ENCODE results near the gene SGMS1. TPM values are rescaled to one million over a fixed set of nuclear protein-coding genes. Genes with fewer than 3 reads are reported as not detected.
"Not testable (repeated sequence)": the region's sequence is repeated elsewhere in the genome, so short reads cannot be mapped to it uniquely, and the experiment has no call there.

SGMS1 gene
- total and polyA plus RNA-seq, 8 donors, result 47.0 to 58.1 (median 54.0) TPM

- no peaks in the 10 kb centered on the region for H3K4me1 ChIP-seq
- intact Hi-C loops (cut with DNase I), result no loop called here
- no peak overlapping the region for H3K4me3 ChIP-seq
- H3K9me3 ChIP-seq, result no peaks in the 10 kb centered on the region
- DNase-seq, result no peak
- H3K27me3 ChIP-seq, result no peaks in the 10 kb centered on the region
- peak; percentile 25 for ATAC-seq
- H3K27ac ChIP-seq, result no peak overlapping the region
- no peak for TF ChIP-seq CTCF (IDR thresholded peaks at IDR 0.05)
- no peaks in the 10 kb centered on the region for H3K36me3 ChIP-seq
Observed at GRCh38 chr10:50501478-50501877, 122.3 kb downstream of the SGMS1 start.

- no peak for DNase-seq
- no peaks in the 10 kb centered on the region for H3K9me3 ChIP-seq
- no peak for ATAC-seq
- intact Hi-C loops (cut with DNase I), result no loop called here
- no peaks in the 10 kb centered on the region for H3K4me1 ChIP-seq
- H3K4me3 ChIP-seq, result no peak overlapping the region
- no peak overlapping the region for H3K27ac ChIP-seq
- no peaks in the 10 kb centered on the region for H3K36me3 ChIP-seq
- H3K27me3 ChIP-seq, result no peaks in the 10 kb centered on the region
- no peak for TF ChIP-seq CTCF (IDR thresholded peaks at IDR 0.05)
Observed at GRCh38 chr10:50498465-50498864, 125.3 kb downstream of the SGMS1 start.

- Histone ChIP-seq H3K36me3 (no peaks in the 10 kb centered on the region), H3K4me1 (no peaks in the 10 kb centered on the region), H3K27ac (no peak overlapping the region), H3K27me3 (no peaks in the 10 kb centered on the region), H3K9me3 (no peaks in the 10 kb centered on the region), H3K4me3 (no peak overlapping the region)
- ATAC-seq (peak; percentile 64), DNase-seq (no peak)
- intact Hi-C loops (cut with DNase I), result no loop called here
- no peak for TF ChIP-seq CTCF (IDR thresholded peaks at IDR 0.05)
Observed at GRCh38 chr10:50497758-50498157, 126.0 kb downstream of the SGMS1 start.

DNA sequence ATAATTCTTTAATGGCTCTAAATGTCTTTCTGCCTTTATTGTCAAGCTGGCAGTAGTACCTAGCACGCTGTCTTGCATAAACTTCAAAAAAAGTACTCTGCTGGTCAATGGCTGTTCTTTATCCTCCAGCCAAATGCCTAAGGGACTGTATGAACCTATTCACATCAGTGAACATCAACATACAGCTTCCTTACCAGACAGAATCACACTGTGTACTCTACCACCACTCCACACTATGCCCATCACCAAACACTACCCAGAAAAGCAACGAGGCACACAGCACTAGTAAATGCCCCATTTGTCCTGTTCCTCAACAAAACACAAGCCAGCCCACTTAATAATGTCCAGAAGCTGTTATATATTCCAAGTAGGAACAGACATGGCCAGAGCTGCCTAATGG, 127.5 kb downstream of the SGMS1 start:
- intact Hi-C loops (cut with DNase I), result no loop called here

GRCh38 chr10:50490241-50490640, 133.5 kb downstream of the SGMS1 start:
- Histone ChIP-seq H3K4me1 (no peaks in the 10 kb centered on the region), H3K27ac (no peak overlapping the region), H3K36me3 (no peaks in the 10 kb centered on the region), H3K4me3 (no peak overlapping the region), H3K27me3 (no peaks in the 10 kb centered on the region), H3K9me3 (peaks cover 0 to 1% of the 10 kb centered on the region in 2 donors)
- DNase-seq, result no peak
- no peak for TF ChIP-seq CTCF (IDR thresholded peaks at IDR 0.05)
- ATAC-seq, result no peak
- intact Hi-C loops (cut with DNase I), result no loop called here

More for the DNA sequence above, 127.5 kb downstream of the SGMS1 start:
- Histone ChIP-seq H3K27ac (no peak overlapping the region), H3K4me1 (no peaks in the 10 kb centered on the region), H3K9me3 (no peaks in the 10 kb centered on the region), H3K36me3 (no peaks in the 10 kb centered on the region), H3K4me3 (no peak overlapping the region), H3K27me3 (no peaks in the 10 kb centered on the region)
- TF ChIP-seq CTCF (IDR thresholded peaks at IDR 0.05), result no peak
- ATAC-seq (no peak), DNase-seq (no peak)

GRCh38 chr10:50484550-50484949, 139.2 kb downstream of the SGMS1 start:
- intact Hi-C loops (cut with DNase I); H3K27ac ChIP-seq; ATAC-seq; H3K27me3 ChIP-seq; H3K4me1 ChIP-seq; H3K36me3 ChIP-seq; DNase-seq; H3K4me3 ChIP-seq: not testable (repeated sequence)
- peaks cover 0 to 20% of the 10 kb centered on the region in 2 donors for H3K9me3 ChIP-seq
